Measurements from ENCODE around the gene KHDC4.

Gene KHDC4

DNA sequence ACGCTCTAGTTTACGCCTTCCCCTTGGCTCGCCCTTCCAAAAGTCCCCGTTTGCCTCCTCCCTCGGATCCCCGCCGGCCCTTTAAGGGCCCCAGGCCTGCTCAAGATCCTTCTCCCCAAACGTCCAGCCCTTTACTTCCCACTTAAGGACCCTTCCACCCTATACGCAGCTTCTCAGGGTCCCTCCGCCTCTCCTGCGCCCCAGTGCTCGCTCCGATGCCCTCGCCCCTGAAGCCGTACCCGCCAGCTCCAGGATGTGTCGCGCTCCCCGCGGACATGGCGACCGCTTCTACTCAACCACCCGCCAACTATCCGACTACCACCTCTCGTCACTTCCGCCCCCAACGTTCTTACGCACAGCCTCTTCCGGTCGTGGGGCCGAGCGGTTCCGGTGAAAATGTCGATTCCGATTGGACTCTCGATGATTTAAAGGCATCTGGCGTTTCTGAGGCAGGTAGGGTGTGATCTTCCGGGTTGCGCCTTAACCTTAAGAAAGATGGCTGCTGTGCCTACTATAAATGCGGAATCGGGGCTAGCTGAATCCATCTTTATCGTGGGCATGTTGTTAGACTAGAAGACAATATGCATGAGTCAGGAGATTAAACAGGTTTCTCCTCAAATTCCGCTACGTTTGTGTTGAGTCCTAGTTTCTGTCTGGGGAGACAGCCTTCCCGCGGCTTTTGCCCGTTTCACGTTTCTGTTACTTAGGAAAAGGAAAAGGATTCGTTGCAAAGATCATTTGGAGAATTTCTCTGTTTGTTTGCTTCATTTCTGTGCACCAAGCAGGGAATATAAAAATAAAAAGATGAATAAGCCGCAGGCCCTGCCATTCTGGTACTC lies at the start of gene KHDC4:
Gene KHDC4 (minus strand): TSS at position 317 of the 839 bp plus-strand sequence. CDS start 40 bp downstream, at position 277.
- peak; percentile 97 for DNase-seq (ENCODE audit: low spot score)

DNA sequence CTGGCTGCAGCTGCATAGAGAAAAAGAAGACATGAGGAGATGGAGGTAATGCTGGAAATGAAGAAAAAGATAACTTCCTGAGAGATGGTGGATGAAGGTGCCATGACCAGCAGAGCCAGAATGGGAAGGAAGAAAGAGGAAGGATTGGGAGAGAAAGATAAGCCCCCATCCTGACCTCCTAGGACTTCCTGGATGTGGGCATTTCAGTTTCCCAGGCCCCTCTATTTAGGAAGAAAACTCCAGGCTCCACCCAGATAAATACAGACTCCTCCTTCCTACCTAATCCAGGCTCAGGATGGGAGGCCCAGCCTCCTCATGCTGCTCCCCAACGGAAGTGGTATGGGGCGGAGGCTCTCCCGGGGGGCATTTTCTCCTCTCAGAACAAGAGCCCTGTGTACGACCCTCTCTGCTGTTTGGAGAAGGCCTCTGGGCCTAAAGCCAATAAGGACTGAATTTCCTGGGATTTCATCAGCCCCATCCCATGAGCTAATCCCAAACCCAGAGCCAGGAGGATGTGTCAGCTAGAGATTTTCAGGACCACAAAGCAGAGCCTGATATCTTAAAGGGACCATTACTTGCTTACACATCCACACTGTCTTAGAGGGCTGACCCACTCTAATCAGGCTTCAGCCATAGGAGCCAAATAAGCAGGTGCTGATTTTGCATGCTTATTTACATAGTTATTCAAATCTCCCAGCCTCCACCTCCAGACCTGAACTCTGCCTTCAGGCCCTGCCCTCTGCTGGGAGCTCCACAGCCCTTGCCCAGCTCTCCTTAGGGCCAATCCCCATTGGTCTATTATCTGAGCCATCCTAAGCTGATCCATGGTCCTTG lies 49.2 kb upstream of the KHDC4 start:
- peak; percentile 89 for DNase-seq (ENCODE audit: low spot score)

DNA sequence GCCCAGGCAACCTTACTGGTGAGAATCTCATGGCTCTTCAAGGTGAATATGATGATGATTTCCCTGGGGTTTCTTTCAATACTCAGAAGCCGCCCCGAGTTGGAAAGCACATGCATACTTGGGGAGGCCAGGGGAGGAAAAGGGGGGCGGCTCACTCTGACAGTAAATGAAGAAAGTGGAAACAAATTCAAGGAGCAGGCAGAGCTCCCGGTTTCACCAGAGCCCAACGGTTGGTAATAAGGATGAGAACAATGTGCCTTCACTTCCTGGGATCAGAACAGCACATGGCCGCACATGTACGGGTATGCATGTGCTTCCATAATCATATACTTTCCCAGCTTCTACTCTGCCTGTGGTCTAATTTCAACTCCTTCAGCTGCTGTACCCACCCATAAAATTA lies 47.9 kb upstream of the KHDC4 start:
- no peak for DNase-seq (ENCODE audit: low spot score)

DNA sequence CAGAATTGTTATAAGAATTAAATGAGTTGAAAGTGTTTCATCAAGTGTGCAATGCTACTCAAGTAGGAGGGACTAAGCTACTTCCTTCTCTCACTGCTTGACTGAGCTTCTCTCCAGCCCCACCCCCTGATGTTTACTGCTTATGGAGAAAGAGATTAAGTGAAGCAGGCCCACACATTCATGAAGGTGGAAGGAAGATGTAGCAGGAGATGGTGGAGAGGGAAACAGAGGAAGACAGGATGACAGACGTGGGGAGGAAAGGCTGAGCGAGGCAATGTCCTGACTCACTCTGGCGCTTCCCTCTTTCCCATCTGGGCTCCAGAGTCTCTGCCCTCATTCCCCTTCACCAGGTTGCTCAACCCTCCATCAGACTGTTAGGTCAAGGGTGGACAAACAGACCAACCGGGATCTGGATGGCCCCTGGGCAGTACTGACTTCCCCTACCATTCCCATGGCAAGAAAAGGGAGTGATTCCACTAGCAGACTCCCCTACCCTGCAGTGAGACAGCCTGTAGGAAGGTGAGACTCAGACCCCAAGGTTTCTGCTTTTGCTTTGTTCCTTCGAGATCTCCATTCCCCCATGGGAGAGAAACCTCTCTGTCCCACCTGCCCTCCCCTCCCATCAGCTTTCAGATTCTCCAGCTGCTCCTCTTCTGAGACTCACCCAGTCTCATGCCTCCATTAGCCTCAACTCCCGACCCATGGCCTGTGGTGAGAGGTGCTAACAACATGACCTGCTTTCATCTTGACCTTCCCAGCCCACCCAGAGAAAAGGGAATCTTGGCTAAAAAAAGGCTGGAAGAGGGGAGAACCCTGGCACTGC lies 47.3 kb upstream of the KHDC4 start:
- DNase-seq (ENCODE audit: low spot score): peak; percentile 72

DNA sequence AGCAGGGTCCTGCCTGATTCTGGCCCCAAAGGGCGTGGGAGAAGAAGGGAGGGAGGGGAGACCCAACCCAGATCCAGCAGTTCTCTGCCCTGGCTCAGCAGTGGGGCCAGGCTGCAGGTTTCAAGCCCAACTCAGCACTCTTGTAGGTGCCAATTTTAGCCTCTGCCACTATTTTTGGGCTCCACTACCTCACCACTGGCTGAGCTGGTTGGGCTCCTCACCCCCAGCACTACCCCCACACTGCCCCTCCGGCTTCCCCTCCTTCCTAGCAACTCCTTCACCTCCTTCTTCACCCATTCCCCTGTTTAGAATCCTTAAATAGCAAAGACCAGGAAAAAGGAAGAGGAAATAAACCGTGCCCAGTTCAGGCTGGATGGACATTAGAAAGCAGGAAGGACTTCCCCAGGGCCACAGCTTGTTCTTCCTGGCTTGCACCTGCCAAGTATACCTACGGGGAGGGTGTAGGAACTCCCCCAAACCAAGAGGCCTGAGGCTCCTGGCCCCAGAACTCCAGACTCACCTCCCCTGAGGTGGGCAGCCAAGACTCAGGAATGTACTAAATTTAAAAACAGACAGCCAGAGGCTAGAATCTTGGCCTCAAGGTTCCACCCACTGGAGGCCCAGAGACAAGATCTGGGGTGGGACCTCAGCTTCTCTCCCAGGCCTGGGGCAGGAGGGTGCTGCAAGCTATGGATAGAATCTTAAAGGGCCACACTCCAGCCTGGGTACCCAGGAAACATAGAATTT lies 45.6 kb upstream of the KHDC4 start:
- no peak for DNase-seq (ENCODE audit: low spot score)

DNA sequence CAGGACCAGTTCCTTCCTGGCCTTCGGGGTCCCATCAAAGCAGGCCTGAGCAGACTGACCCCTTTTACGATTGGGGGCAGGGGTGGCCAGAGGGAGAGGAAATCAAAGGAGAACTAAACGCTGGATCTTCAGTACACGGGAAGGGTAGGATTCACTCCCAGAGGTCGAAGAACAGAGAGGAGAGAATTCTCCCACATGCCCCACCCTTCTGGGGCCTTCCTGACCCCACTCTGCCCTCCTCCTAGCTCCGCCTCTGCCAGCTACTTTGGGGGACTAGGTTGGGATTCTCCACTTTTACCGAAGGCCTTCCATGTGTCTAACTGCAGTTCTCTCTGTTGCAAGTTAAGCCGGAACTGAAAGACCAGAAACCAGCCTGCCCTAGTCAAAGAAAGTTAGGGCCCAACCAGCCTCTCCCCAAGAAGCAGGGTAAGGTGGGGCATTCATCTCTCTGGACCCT lies 44.8 kb upstream of the KHDC4 start:
- no peak for DNase-seq (ENCODE audit: low spot score)

DNA sequence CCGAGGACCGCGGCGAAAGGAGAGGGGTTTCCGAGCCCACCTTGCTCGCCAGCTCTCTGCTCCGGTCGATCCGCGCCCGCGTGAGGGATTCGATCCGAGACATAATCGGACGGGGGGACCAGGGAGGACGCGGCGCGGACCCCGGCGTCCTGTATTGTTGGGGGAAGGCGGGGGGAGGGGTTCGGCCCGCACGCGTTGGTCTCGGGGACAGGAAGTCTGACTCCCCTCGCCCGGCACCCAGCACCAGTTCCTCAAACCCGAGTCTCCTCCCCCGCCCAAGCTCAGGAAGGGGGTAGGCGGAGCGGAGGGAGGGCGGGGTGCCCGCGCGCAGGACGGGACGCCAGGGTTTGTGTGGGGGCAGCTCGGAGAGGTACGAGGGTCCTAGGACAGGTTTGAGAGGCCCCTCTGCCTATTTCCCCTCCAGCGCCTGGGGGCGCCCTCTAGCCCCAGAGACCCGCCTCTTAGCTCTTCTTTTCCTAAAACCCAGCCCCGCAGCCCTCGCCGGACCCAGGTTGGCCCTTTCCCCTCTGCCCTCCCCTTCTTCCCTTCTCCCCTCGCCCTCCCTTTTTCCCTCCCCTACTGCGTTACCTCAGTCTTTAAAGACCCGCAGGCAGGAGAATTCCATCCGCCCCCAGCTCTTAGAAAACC lies 44.2 kb upstream of the KHDC4 start, which contains the start of gene ARHGEF2:
Gene ARHGEF2 (minus strand): TSS at position 223 of the 648 bp plus-strand sequence. CDS start 120 bp downstream, at position 103.
- DNase-seq (ENCODE audit: low spot score): peak; percentile 64

DNA sequence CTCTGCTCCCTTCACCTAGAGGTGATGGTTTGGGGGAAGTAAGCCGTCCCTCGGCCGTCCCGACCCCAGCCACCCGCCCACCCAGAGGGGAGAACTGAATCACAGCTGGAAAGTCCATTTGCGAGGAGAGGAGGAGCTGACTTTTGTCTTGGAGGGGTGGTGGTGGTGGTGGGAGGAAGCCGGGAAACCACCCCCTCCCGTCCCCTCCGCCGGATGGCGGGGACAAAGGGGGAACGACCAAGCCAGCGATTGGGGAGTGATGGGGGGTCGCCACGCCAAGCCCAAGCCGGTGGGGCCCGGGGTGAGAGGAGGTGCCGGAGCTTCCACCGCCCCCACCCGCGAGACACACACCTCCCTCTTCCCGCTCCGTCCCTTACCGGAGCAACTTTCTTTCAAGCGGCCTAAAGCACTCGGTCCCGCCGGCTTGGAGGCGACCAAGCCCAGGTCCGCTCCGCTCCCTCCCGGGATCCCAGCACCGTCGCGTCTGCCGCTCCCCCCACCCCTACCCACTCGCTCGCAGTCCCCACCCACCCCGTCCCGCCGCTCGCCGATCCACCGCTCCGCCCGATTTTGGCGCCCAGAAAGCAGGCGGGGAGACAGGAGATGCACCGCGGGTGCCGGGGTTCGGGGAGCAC lies 43.6 kb upstream of the KHDC4 start:
- DNase-seq (ENCODE audit: low spot score): no peak

DNA sequence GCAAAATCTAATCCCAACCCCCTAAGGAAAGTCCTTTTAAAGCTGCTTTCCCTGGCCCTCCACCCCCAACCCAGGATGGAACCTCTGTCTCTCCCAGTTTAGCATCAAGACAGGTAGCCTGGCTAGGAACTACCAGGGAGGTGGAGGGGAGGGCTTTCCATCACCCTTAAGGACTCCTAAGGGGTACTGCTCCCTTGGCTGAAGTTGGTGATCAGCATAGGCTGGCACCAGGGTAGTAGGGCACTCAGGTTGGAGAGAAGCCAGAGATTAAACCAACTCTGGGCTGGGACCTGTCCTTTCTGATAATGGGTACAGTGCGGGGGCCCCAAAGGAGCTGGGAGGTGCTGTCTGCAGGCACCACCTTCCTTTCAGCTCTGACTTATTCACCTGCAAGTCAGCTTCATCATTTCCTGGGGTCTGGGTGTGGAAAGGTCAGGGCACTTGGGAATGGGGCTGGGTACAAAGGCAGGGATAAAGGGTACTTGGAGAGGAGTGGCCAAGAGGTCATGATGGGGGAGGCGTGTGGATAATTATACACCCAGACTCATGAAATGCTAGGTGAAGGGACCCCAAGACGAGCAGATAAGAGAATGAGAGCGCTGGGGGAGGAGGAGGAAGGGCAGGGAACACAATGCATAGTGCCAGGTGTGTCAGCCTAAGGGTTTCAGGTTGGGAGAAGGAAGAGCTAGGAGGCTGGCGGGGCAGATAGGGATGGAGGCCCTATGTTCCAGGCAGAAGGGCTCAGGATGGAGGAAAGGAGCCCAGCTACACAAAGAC lies 42.9 kb upstream of the KHDC4 start:
- DNase-seq (ENCODE audit: low spot score): no peak

DNA sequence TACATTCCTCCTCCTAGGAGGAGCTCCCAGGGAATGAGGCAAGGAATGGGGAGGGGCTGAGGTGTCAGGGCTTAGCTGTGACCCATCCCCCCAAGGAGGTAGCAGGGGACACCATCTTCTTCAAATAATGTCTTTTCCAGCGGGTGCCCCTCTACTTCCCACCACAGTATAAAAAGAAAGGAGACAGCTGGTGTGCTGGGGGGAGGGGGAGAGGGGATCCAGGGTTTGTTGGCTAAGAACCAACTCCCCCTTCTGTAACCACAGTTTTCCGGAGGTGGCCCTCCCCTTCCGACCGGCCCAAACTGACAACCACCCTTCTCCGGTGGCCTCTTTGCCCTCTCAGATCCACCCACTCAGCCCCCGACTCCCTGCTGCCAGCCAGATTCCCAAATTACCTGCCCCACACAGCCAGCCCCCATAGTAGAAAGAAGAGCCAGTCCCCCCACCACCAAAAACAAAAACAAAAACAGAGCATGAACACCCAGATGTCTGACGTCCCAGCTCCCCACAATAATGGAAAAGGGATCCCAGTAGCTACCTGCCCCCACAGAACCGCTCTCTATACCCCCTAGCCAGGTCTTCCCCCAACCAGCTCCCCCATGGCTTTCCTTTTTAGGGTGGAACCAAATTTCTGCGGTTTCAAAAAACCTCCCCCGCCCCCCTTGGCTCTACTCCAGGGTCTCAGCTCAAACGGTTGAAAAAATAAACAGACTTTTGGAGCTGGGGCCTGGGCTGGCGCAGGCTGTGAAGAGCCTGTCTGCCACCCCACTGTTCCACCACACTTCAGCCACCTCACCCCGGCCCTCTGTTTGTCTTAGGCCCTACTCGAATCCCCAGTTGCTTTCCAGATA lies 42.1 kb upstream of the KHDC4 start:
- peak; percentile 68 for DNase-seq (ENCODE audit: low spot score)

DNA sequence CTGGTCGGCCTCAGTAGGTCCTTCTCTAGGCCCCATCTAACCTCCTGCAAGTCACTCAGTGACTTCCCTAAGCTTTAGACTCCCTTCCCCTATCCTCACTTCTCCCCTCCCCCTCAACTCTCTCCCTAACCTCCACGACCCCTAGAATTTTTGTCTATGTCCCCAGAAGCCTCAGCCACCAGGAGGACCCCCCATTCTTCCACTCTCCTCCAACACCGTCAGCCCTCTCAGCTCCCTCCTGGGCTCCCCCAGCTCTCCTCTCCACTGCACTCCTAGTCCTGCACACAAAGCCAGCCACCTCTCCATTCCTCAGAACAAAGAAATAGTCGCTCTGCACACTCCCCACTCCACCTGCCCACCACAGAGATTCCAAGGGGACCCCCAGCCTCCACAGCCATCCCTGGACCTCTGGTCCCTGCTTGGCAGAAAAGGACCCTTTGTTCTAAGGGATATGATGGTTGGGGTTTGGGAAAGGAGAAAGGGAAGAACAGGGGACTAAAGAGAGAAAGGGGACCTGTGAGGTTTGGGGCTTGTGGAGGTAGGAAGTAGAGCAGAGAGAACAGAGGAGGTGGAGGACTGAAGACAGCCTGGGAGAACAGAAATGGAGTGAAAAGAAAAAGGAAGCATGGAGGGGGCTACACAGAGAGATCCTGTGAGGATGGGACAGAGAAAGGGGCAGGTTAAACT lies 41.3 kb upstream of the KHDC4 start:
- no peak for DNase-seq (ENCODE audit: low spot score)

DNA sequence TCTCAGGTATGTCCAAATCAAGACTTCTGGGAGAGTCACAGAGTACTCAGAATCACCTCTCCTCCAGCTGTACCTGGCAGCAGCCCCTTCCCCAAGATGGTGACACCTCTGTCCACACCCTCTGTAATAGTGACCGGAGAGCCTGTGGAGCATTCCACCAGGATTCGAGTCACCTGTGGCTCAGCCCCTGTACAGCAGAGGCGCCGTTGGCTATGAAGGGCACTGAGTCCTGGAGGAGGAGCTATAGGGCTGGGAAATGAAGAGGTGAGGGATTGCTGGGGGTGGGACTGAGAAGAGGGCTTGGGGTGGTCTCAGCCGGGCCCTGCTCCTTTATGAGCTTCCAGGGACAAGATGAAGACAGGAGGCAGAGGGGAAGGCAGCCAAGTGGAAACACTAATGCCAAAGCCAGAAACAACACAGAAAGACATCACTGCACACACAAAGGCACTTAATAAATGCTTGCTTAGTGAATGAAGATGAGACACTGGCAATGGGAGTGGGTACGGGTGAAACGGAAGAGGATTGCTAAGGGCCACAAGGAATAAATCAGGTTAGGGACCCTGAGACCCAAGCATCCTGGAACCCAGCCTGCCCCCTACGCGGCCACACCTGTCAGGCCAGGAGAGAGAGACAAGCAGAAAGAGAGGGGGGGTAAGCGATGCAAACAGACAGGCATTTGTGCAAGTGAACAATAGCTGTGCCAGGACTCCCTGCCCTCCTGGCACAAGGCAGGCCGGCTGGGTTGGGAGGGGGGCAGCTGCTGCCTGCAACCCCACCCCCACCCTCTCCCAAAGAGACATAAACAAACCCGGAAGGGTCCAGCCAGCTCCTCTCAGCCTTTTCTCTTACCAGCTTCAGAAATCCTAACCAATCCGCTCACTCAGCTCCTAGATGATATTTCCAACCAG lies 40.2 kb upstream of the KHDC4 start:
- no peak for DNase-seq (ENCODE audit: low spot score)

DNA sequence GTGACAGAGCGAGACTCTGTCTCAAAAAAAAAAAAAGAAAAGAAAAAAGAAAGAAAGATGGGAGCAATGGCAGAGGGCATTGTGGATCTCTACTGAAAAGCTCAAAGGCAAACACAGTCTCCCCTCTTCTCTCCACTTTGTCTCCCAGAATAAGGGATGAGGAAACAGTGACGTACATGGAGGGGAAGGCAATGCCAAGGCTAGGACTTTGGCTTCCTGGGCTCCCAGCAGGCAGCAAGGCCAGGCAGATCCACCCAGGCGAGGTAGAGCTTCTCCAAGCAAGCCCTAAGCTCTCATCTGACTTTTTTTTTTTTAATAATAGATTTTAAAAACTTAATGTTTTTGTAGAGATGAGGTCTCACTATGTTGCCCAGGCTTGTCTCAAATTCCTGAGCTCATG lies 39.5 kb upstream of the KHDC4 start:
- no peak for DNase-seq (ENCODE audit: low spot score)

DNA sequence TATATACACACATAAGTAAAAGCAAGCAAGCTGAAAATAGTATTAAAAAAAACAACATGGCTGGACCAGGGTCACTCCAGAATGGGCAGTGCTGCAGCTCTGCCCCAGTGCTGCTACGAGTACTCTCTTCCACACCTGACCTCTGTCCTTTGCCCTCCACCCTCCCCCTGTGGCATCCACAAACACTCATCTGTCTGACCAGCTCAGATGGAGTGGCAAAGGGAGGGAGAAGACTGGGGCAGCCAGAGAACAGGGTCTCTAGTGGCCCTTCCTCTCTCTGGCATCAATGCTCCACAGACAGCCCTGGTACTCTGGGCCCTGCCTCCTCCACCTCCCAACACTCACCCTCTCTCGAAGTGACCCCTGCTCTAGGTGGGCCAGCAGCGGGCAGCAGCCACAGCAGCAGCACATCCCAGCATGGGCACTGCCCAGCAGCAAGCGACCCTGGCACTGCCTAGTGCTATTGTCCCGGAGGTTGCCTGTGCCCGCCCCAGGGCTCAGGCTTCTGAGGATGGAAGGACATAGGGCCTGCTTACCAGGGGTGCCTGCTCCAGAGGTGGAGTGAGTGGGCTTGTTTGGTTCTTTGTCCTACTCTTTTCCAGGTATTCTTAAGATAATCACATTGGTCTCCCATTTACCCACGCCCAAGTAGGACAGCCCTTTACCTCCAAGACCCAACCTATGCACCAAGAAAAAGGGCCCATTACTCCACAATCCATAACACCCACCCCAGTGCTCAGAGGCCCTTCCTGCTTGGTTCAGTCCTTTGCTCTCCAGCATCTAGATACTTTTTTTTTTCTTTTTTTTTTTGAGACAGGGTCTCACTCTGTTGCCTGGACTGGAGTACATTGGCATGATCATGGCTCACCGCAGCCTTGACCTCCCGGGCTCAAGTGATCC lies 37.9 kb upstream of the KHDC4 start:
- no peak for DNase-seq (ENCODE audit: low spot score)

DNA sequence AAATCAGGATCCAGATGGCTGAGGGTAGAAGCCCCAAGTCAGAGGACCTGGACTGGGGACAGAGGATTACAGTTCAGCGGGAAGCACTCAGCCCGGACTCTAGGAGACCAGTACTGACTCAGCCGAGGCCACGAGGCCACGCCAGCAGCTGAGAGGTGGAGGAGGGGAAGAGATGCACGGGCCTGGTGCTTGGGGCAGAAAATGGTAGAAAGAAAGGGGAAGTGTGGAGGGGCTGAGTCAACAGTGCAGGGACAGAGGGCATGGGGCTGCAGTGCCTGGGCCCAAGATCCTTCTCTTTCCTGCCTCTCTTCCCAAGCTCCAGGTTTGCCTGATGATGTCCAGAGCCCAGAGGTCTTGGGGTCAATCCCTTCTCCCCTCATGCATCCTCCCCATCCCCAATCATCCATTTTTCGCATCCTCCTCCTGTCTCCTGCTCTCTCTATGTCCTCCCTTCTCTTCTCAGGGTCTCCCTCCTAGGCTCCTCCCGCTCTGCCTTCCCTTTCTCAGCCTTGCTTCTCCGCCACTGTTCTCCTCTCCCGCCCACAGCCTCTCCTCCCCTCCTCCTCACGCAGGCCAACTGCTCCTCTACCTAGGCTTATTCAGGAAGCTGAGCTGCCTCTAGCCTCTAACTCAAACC lies 36.4 kb upstream of the KHDC4 start:
- DNase-seq (ENCODE audit: low spot score): peak; percentile 85
